AG10803 (cell line): ENCODE data around the gene MICALL2.

Source experiments
- DNase-seq: peaks from one replicate; pipeline ENCODE4 v3.0.0; 2010; ENCODE audit warnings: low read depth
- H3K4me3 ChIP-seq: 2 replicates; pipeline ENCODE4 v1.5.1; 2011; ENCODE audit warnings: mild to moderate bottlenecking, low read length, control low read depth
- TF ChIP-seq, protein P1 (sequence below): conservative IDR thresholded peaks from 2 replicates; pipeline ENCODE4 v1.5.1; 2011; ENCODE audit warnings: mild to moderate bottlenecking, low read length, control low read depth, inconsistent platforms

Gene MICALL2

DNA sequence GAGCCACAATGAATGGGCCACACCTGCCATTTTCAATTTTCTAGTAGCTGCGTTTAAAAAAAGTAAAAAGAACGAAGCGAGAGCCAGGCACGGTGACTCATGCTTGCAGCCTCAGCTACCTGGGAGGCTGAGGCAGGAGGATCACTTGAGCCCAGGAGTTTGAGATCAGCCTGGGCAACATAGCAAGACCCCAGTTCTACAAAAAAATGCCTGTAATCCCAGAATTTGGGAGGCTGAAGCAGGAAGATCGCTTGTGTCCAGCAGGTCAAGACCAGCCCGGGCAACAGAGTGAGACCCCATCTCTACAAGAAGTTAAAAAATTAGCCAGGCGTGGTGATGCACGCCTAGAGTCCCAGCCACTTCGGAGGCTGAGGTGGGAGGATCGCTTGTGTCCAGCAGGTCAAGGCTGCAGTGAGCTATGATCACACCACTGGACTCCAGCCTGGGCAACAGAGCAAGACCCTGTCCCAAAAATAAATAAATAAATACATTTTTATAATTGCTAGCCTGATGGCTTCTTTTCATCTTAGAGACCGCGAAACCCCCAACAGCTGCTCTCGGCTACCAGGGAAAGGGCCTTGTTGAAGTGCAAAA is 32.1 kb downstream of the MICALL2 start:
- TF ChIP-seq, protein P1, sequence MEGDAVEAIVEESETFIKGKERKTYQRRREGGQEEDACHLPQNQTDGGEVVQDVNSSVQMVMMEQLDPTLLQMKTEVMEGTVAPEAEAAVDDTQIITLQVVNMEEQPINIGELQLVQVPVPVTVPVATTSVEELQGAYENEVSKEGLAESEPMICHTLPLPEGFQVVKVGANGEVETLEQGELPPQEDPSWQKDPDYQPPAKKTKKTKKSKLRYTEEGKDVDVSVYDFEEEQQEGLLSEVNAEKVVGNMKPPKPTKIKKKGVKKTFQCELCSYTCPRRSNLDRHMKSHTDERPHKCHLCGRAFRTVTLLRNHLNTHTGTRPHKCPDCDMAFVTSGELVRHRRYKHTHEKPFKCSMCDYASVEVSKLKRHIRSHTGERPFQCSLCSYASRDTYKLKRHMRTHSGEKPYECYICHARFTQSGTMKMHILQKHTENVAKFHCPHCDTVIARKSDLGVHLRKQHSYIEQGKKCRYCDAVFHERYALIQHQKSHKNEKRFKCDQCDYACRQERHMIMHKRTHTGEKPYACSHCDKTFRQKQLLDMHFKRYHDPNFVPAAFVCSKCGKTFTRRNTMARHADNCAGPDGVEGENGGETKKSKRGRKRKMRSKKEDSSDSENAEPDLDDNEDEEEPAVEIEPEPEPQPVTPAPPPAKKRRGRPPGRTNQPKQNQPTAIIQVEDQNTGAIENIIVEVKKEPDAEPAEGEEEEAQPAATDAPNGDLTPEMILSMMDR, result no peak
- no peak for DNase-seq
- H3K4me3 ChIP-seq, result no peak overlapping the region

DNA sequence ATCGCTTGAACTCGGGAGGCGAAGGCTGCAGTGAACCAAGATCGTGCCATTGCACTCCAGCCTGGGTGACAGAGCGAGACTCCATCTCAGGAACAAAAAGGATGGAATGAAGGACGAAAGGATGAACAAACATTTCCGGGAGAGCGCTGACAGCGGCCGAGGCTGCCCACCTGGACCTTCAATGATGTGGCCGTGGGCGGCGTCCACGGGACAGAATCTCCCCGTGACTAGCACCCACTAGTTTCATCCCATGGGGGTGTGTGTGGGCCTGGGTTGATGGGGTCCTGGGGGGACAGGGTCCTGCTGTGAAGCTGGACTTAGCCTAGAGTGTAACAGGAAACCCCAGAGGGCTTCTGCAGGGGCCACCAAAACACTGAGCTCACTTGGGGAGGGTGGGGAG is 32.8 kb downstream of the MICALL2 start:
- TF ChIP-seq, protein P1, result no peak
- no peak for DNase-seq
- no peak overlapping the region for H3K4me3 ChIP-seq

GRCh38 chr7:1425292-1426136 is 33.8 kb downstream of the MICALL2 start:
- H3K4me3 ChIP-seq, result no peak overlapping the region
- TF ChIP-seq, protein P1, result no peak
- DNase-seq, result no peak

GRCh38 chr7:1424041-1424440 is 35.2 kb downstream of the MICALL2 start:
- TF ChIP-seq, protein P1, result no peak
- DNase-seq, result no peak
- no peak overlapping the region for H3K4me3 ChIP-seq

DNA sequence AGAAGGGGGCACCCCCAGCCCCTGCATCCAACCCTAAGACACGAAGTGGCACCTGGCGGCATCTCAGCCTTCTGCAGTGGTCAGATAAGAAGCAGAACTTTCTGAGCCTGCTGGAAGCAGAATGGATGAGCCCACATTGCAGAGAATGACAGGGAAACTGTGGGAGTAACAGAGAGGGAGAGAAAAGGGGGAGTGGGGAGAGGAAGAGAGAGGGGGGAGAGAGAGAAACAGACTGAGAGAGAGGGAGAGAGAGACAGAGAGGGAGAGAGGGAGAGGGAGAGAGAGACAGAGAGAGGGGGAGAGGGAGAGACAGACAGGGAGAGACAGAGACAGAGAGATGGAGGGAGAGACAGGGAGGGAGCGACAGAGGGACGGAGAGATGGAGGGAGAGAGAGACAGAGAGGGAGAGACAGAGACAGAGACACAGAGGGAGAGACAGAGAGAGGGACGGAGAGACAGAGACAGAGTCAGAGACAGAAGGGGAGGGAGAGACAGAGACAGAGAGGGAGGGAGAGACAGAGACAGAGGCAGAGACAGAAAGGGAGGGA is 35.9 kb downstream of the MICALL2 start:
- DNase-seq, result no peak
- H3K4me3 ChIP-seq, result no peak overlapping the region
- TF ChIP-seq, protein P1, result no peak

GRCh38 chr7:1422512-1423263 is 36.6 kb downstream of the MICALL2 start:
- TF ChIP-seq, protein P1, result no peak
- no peak for DNase-seq
- H3K4me3 ChIP-seq, result no peak overlapping the region
